ENCODE data around the gene SENP2.
A peak's percentile ranks its signal among the peaks of the same experiment; 100 is the strongest.
"Not testable (repeated sequence)": the region's sequence is repeated elsewhere in the genome, so short reads cannot be mapped to it uniquely, and the experiment has no call there.

The SENP2 gene

DNA sequence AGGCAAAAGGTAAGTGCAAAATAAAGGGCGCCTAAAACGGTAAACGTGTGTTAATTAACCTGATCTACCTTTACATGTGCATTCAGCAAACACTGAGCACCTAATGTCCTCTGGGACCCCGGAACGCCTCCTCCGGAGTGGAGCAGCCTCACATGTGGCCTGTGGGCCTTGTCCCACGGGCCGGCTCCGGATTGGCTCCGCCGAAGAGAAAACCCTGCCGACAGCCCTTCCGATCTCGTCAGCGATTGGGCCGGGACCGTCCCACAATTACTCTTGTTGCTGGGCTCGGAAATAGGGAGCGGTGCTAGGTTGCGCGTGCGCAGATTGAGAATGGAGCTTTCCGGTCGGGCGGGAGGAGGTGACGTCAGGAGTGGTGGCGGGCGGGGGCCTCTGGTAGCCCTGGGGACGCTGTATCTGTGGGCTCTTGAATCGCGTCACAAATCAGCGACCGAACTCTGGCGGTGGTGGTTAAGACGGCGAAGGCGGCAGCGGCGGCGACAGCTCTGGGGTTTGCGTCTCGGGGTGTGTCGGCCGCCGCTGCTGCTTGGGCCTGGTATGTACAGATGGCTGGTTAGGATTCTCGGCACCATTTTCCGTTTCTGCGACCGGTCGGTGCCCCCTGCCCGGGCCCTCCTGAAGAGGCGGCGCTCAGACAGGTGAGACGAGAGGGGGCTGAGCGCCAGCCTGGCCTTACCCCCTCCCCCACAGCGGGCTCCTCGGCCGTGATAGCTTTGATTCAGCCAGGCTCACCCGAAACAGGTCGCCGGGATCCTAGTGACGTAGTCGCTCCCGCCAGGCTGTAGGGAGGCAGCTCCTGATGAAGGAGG lies at the start of gene SENP2:
SENP2 (plus strand) TSS at position 437 of the 827 bp plus-strand sequence; CDS start at position 556, 119 bp downstream.
- peak; percentile 99 for DNase-seq (ENCODE audit: low spot score)

- DNase-seq (ENCODE audit: low spot score): peak; percentile 100
Measured at GRCh38 chr3:185537369-185537970, 48.6 kb upstream of the SENP2 start.

- no peak for DNase-seq (ENCODE audit: low spot score)
Measured at GRCh38 chr3:185539934-185540333, 46.2 kb upstream of the SENP2 start.

DNA sequence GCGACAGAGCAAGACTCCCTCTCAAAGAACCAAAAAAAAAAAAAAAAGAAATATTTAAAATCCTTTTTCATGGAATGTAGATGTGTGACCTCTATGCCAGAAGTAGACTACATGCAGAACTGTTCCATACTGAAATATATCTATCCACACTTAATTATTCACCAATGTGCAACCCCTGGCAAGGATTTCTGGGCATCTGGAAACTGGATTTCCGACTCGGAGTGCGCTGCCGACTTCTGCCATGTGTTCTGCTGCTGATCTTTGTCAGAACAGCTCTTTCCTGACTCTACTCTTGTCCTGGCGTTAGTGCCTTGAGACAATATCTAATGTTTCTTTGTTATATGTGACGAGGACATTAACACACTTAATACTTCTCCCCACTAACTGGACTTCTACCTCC lies 45.4 kb upstream of the SENP2 start:
- DNase-seq (ENCODE audit: low spot score): no peak

DNA sequence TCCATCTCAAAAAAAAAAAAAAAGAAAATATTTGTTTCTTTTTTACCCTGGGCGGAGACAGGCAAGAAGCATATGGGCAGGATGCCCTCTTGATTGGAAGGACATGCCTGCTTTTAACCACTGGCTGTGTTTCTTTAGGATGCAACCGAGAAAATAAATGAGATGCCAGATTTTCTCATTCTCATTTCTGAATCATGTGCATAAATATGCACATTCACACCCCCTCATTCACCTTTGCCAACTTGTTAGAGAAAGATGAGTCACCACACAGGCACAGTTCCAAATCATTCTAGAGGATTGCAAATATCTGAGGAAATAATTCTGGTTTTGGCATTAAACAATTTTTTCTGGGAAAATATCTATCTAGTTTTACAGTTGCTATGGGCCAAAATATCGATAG lies 37.0 kb upstream of the SENP2 start:
- peak; percentile 93 for DNase-seq (ENCODE audit: low spot score)

- DNase-seq (ENCODE audit: low spot score): peak; percentile 14
Measured at GRCh38 chr3:185549651-185550111, 36.4 kb upstream of the SENP2 start.

DNA sequence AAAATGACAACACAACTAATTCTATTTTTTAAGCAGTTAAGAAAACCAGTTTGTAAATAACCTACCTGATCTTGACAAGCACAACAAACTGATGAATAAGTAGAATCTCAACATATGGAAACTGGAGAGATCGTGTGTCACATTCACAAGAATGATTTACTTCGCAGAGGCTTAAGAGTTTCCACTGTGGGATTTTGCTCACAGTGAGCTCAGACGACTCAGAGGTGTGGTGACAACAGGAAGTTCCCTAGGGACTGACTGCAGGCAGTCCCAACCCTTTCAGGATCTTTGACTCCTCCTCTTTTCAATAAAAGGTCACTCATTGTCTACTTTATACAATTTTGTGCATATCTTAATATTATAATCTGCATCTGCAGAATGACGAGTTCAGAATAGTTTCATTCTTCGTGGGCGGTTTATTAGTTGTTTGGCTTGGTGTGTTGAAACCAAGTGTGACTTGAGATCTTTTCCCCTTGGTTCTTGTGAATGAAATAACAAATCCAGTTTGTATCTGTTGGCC lies 33.7 kb upstream of the SENP2 start, which contains the start of gene LIPH:
LIPH (minus strand) TSS at position 231 of the 520 bp plus-strand sequence; CDS start at position 114, 117 bp downstream.
- DNase-seq (ENCODE audit: low spot score): peak; percentile 82

GRCh38 chr3:185555101-185555501 lies 31.0 kb upstream of the SENP2 start:
- no peak for DNase-seq (ENCODE audit: low spot score)

DNA sequence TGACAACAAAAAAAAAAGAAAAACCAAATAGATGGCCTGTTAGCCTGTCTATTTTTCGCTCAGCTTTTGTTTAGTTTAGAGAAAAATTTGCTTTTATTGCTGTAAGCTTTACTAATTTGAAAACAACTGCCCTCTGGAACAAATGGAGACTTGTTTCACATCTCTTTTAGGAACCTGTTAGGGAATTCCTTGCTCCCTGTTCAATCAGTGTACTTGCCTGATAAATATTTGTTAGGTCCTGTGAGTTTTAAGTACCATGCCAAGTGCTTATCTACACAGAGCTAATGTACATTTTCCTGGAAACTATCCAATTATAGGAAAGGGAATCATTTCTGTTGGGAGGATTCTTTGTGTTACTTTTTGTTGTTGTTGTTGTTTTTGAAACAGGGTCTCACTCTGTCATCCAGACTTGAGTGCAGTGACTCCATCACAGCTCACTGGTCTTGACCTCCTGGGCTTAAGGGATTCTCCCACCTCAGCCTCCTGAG lies 30.2 kb upstream of the SENP2 start:
- no peak for DNase-seq (ENCODE audit: low spot score)

- not testable (repeated sequence) for DNase-seq (ENCODE audit: low spot score)
Measured at GRCh38 chr3:185556640-185557039, 29.5 kb upstream of the SENP2 start.

DNA sequence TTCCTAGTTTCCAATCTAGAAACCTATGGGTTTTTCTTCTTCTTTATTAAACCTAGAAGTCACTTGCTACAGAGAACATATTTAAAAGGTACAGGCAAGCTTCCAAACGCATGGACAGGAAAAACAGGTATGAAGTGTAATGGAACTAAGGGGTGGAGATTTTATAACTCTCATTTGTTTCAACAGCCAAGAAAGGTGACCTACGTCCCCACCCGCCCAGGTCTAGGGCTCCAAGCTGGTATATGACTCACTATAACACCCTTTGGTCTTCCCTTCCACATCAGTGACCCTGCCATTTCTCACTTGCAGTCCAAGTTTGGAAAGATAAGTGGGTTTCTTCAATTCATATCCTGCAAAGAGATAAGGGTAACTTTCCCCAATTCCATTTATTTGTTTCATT lies 27.7 kb upstream of the SENP2 start:
- DNase-seq (ENCODE audit: low spot score): peak; percentile 86

DNA sequence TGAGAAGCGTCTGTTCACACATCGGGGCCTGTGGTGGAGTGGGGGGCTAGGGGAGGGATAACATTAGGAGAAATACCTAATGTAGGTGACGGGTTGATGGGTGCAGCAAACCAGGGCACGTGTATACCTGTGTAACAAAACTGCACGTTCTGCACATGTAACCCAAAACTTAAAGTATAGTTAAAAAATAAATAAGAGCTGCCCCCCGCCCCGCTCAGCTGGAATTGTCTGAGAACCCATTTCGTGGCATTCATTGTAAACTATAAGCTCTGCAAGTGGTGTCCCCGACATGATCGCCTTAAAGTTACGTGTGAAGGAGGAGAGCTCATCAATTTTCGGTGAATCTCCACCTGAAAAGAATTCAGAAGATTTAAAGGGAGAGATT lies 26.4 kb upstream of the SENP2 start:
- no peak for DNase-seq (ENCODE audit: low spot score)

DNA sequence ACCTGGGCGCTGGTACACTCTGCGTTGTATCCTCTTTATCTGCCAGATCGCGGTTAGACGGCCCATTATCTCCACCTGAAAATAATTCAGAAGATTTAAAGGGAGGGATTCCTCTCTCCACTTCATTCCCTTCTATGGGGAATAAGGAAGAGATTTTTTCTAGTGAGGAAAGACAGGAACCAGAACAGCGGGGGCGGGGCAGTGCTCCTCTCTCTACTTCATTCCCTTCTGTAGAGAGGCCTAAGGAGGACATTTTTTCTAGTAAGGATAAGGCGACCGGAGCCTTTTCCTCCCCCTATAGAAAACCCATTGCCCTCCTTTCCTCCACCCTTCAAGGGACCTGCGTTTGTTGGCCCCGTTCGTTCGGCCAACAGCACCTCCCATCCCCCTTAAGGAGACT lies 25.4 kb upstream of the SENP2 start:
- no peak for DNase-seq (ENCODE audit: low spot score)

DNA sequence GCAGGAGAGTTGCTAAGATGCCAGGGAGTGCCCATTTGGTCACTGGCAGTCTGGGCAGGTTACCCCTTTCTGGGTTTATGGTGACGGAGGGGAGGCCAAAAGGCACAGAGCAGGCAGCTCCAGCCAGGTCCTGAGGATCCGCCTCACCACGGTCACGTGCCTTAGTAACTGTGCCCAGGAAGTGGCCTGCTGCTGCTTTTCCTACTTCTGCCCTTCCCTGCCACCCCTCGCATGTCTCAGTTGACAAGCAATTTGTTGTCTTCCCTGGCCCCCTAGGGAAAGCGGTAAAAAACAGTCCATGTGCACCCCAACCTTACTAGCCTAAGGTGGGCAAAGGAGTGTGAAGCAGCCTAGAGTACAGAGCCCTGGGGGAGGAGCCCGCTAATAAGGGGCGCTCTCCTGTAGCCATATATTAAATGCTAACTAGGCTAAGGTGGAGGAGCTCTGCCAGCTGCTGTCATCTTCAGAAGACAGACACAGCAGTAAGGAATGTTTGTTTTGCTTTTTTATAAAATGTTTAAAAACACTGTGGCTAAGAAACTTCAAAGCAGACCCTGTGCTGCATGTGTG lies 24.6 kb upstream of the SENP2 start:
- DNase-seq (ENCODE audit: low spot score): peak; percentile 29

DNA sequence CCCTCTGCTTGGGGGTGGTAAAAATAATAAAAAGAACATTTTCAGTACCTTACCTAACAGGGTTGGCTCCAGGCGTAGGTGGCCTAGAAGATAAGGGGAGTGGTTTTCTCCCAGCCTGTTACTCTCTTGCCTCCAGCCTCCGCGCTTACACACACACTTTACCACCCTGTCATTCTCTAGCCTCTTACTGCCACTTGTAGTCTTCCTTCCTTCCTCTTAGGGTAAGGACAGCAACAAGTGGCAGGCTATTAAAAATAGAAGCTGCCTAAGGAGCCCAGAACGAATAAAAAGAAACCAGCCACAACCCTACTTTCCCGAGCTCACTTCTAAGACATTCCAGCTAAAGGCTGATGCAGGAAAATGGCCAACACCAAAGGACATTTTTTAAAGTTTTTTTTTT lies 24.1 kb upstream of the SENP2 start:
- DNase-seq (ENCODE audit: low spot score): no peak

GRCh38 chr3:185572183-185572582 lies 13.9 kb upstream of the SENP2 start:
- no peak for DNase-seq (ENCODE audit: low spot score)

GRCh38 chr3:185575108-185575869 lies 10.8 kb upstream of the SENP2 start:
- DNase-seq (ENCODE audit: low spot score): peak; percentile 71

GRCh38 chr3:185582236-185582635 lies 3.9 kb upstream of the SENP2 start:
- no peak for DNase-seq (ENCODE audit: low spot score)

DNA sequence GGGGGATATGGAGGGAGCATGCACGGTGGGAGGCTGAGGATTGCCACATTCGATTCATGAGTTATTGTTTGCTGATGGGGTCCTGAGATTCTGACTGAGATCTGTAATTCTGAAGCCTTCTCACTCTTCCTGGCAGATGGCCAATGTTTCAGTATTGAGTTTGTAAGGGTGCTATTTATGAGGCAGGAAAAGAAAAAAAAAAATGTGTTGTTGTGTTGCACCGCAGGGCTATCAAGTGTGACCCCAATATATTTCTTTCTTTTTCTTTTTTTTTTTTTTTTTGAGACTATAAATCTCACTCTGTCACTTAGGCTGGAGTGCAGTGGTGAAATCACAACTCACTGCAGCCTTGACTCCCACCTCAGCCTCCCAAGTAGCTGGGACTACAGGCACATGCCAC lies 3.2 kb upstream of the SENP2 start:
- no peak for DNase-seq (ENCODE audit: low spot score)

- no peak for DNase-seq (ENCODE audit: low spot score)
Measured at GRCh38 chr3:185583925-185584324, 2.2 kb upstream of the SENP2 start.

- DNase-seq (ENCODE audit: low spot score): peak; percentile 11
Measured at GRCh38 chr3:185584686-185585085, 1.4 kb upstream of the SENP2 start.

DNA sequence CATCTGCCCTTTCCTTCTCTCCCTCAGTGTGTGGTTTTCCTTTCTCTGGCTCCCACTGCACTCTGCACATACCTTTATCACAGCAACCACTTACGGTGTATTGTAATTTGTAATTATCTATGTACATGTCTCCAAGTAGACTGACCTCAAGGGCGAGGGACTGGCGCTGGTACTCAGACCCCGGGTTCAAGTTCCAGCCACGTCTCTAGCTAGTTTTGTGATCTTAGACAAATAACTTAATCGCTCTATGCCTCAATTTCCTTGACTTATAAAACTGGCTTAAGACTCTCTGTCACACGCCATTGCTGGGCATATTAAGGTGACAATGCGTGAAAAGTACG lies 607 bp upstream of the SENP2 start:
- DNase-seq (ENCODE audit: low spot score): peak; percentile 10

Data from kidney tubule cell (primary cell).